Measurements from ENCODE around the gene CENPA.

DNA sequence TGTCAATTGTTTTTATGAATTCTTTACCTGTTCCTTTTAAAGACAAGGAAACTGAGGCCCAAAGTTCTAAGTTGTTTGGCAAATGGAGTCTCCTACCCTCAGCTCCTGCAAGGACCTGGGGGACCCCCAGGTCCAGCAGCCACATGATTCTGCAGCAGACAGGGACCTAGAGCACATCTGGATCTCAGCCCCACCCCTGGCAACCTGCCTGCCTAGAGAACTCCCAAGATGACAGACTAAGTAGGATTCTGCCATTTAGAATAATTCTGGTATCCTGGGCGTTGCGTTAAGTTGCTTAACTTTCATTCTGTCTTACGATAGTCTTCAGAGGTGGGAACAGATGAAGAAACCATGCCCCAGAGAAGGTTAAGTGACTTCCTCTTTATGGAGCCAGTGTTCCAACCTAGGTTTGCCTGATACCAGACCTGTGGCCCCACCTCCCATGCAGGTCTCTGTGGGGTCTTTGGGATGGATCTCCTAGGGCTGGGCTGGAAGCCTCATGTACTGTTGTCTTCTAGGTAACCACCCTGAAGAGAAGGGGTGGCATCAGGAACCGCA, 5.6 kb upstream of the CENPA start:
- TF ChIP-seq BHLHE40 (IDR thresholded peaks at IDR 0.05; ENCODE audit: borderline replicate concordance) = no peak
- no peak for TF ChIP-seq FOXM1 (IDR thresholded peaks at IDR 0.05; ENCODE audit: borderline replicate concordance)
- TF ChIP-seq SP1 (IDR thresholded peaks at IDR 0.05) = no peak
- TF ChIP-seq CTBP1 (IDR thresholded peaks at IDR 0.05; ENCODE audit: borderline replicate concordance) = no peak
- TF ChIP-seq SUZ12 (IDR thresholded peaks at IDR 0.05) = no peak
- no peak for TF ChIP-seq FOXA1 (IDR thresholded peaks at IDR 0.05)
- no peak for TF ChIP-seq TARDBP (IDR thresholded peaks at IDR 0.05)
- TF ChIP-seq ELF4 (IDR thresholded peaks at IDR 0.05) = no peak
- no peak for TF ChIP-seq ARNT (IDR thresholded peaks at IDR 0.05)
- no peak for TF ChIP-seq HDGF (IDR thresholded peaks at IDR 0.05; ENCODE audit: borderline replicate concordance)
- no peak for TF ChIP-seq NFRKB (IDR thresholded peaks at IDR 0.05)
- no peak for TF ChIP-seq FOXK2 (IDR thresholded peaks at IDR 0.05)
